IPS-15b (cell line): ENCODE measurements around the gene HDLBP.
A peak's percentile ranks its signal among the peaks of the same experiment; 100 is the strongest.

Experiments used
- H3K27me3 ChIP-seq: one replicate; pipeline ENCODE4 v1.6.1; 2013; ENCODE audit warnings: low read length; ENCODE audit not compliant: control insufficient read depth, insufficient read depth
- H3K36me3 ChIP-seq: one replicate; pipeline ENCODE4 v1.6.1; 2013; ENCODE audit warnings: low read length; ENCODE audit not compliant: control insufficient read depth, insufficient read depth
- H3K4me1 ChIP-seq: one replicate; pipeline ENCODE4 v1.6.1; 2013; ENCODE audit warnings: mild to moderate bottlenecking, low read length; ENCODE audit not compliant: control insufficient read depth, insufficient read depth
- H3K4me3 ChIP-seq: one replicate; pipeline ENCODE4 v1.5.1; 2013; ENCODE audit warnings: low read depth, low read length
- H3K9ac ChIP-seq: one replicate; pipeline ENCODE4 v1.6.1; 2013; ENCODE audit warnings: low read depth, mild to moderate bottlenecking, low read length
- H3K9me3 ChIP-seq: one replicate; pipeline ENCODE4 v1.6.1; 2013; ENCODE audit warnings: mild to moderate bottlenecking, low read length; ENCODE audit not compliant: control insufficient read depth, insufficient read depth

The HDLBP gene

GRCh38 chr2:241218131-241219029, 97.1 kb downstream of the HDLBP start:
- Histone ChIP-seq H3K4me3 (peak overlapping the region; percentile 71), H3K36me3 (no peaks in the 10 kb centered on the region), H3K9me3 (no peaks in the 10 kb centered on the region), H3K9ac (no peak overlapping the region), H3K27me3 (no peaks in the 10 kb centered on the region), H3K4me1 (no peaks in the 10 kb centered on the region)

- Histone ChIP-seq H3K4me1 (no peaks in the 10 kb centered on the region), H3K4me3 (peak overlapping the region; percentile 61), H3K27me3 (no peaks in the 10 kb centered on the region), H3K9ac (peak overlapping the region; percentile 37), H3K9me3 (no peaks in the 10 kb centered on the region), H3K36me3 (no peaks in the 10 kb centered on the region)
Measured at GRCh38 chr2:241217320-241218031, 98.0 kb downstream of the HDLBP start.

- H3K4me3 ChIP-seq = no peak overlapping the region
- H3K9ac ChIP-seq = no peak overlapping the region
- H3K4me1 ChIP-seq = no peaks in the 10 kb centered on the region
- H3K36me3 ChIP-seq = no peaks in the 10 kb centered on the region
- no peaks in the 10 kb centered on the region for H3K27me3 ChIP-seq
- H3K9me3 ChIP-seq = no peaks in the 10 kb centered on the region
Measured at GRCh38 chr2:241216211-241216761, 99.2 kb downstream of the HDLBP start.

GRCh38 chr2:241215421-241215820, 100.1 kb downstream of the HDLBP start:
- H3K9me3 ChIP-seq = no peaks in the 10 kb centered on the region
- H3K27me3 ChIP-seq = no peaks in the 10 kb centered on the region
- no peaks in the 10 kb centered on the region for H3K36me3 ChIP-seq
- no peaks in the 10 kb centered on the region for H3K4me1 ChIP-seq
- no peak overlapping the region for H3K9ac ChIP-seq
- H3K4me3 ChIP-seq = no peak overlapping the region

- H3K9me3 ChIP-seq = no peaks in the 10 kb centered on the region
- H3K4me3 ChIP-seq = no peak overlapping the region
- no peaks in the 10 kb centered on the region for H3K27me3 ChIP-seq
- H3K9ac ChIP-seq = no peak overlapping the region
- no peaks in the 10 kb centered on the region for H3K36me3 ChIP-seq
- H3K4me1 ChIP-seq = no peaks in the 10 kb centered on the region
Measured at GRCh38 chr2:241214766-241215165, 100.7 kb downstream of the HDLBP start.

GRCh38 chr2:241214209-241214608, 101.3 kb downstream of the HDLBP start:
- Histone ChIP-seq H3K9ac (no peak overlapping the region), H3K9me3 (no peaks in the 10 kb centered on the region), H3K27me3 (no peaks in the 10 kb centered on the region), H3K4me1 (no peaks in the 10 kb centered on the region), H3K36me3 (no peaks in the 10 kb centered on the region), H3K4me3 (no peak overlapping the region)

- Histone ChIP-seq H3K9ac (no peak overlapping the region), H3K36me3 (no peaks in the 10 kb centered on the region), H3K4me1 (no peaks in the 10 kb centered on the region), H3K4me3 (no peak overlapping the region), H3K27me3 (no peaks in the 10 kb centered on the region), H3K9me3 (no peaks in the 10 kb centered on the region)
Measured at GRCh38 chr2:241213567-241213966, 101.9 kb downstream of the HDLBP start.

- Histone ChIP-seq H3K4me3 (no peak overlapping the region), H3K4me1 (no peaks in the 10 kb centered on the region), H3K9ac (no peak overlapping the region), H3K27me3 (no peaks in the 10 kb centered on the region), H3K36me3 (no peaks in the 10 kb centered on the region), H3K9me3 (no peaks in the 10 kb centered on the region)
Measured at GRCh38 chr2:241213041-241213440, 102.4 kb downstream of the HDLBP start.

- Histone ChIP-seq H3K27me3 (no peaks in the 10 kb centered on the region), H3K36me3 (no peaks in the 10 kb centered on the region), H3K9me3 (no peaks in the 10 kb centered on the region), H3K4me1 (no peaks in the 10 kb centered on the region), H3K4me3 (no peak overlapping the region), H3K9ac (no peak overlapping the region)
Measured at GRCh38 chr2:241211276-241211675, 104.2 kb downstream of the HDLBP start.

- Histone ChIP-seq H3K9ac (no peak overlapping the region), H3K4me3 (no peak overlapping the region), H3K9me3 (no peaks in the 10 kb centered on the region), H3K36me3 (no peaks in the 10 kb centered on the region), H3K4me1 (no peaks in the 10 kb centered on the region), H3K27me3 (no peaks in the 10 kb centered on the region)
Measured at GRCh38 chr2:241209271-241209670, 106.2 kb downstream of the HDLBP start.

GRCh38 chr2:241208058-241208457, 107.4 kb downstream of the HDLBP start:
- no peaks in the 10 kb centered on the region for H3K27me3 ChIP-seq
- H3K4me3 ChIP-seq = no peak overlapping the region
- H3K4me1 ChIP-seq = no peaks in the 10 kb centered on the region

GRCh38 chr2:241207641-241208040, 107.8 kb downstream of the HDLBP start:
- Histone ChIP-seq H3K36me3 (no peaks in the 10 kb centered on the region), H3K27me3 (no peaks in the 10 kb centered on the region), H3K4me3 (no peak overlapping the region), H3K9me3 (no peaks in the 10 kb centered on the region), H3K9ac (no peak overlapping the region), H3K4me1 (no peaks in the 10 kb centered on the region)

More at GRCh38 chr2:241208058-241208457, 107.4 kb downstream of the HDLBP start:
- Histone ChIP-seq H3K9me3 (no peaks in the 10 kb centered on the region), H3K9ac (no peak overlapping the region), H3K36me3 (no peaks in the 10 kb centered on the region)
